GM19035 (cell line): ENCODE data around the gene TBC1D26.
"Not testable (repeated sequence)": the region's sequence is repeated elsewhere in the genome, so short reads cannot be mapped to it uniquely, and the experiment has no call there.

Source experiments
- ATAC-seq: cut with Tn5 transposase; IDR thresholded peaks from one replicate; pipeline ENCODE4 v1.9.1; 2021; ENCODE audit not compliant: unreplicated experiment

The TBC1D26 gene

DNA sequence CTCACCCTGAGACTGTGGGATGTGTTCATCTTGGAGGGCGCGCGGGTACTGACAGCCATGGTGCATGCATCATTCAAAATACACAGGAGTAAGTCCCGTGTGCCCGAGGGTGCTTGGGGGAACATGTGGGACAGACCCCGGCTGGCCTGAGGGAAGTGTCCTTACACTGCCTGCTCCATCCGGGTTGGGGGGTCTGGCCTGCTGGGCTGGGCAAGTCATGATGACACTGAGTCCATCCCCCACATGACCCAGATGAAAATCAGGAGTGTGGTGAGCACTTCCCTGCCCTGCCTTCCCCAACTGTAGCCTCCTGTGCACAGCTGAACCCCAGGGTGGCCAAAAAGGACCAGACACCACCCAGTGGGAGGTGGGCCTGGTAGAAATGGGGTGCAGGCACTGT lies 10.8 kb downstream of the TBC1D26 start:
- ATAC-seq: no peak

- no peak for ATAC-seq
Observed at GRCh38 chr17:15744074-15744676, 12.1 kb downstream of the TBC1D26 start.

GRCh38 chr17:15744885-15745284 lies 12.8 kb downstream of the TBC1D26 start:
- ATAC-seq: no peak

- ATAC-seq: not testable (repeated sequence)
Observed at GRCh38 chr17:15749403-15749802, 17.3 kb downstream of the TBC1D26 start.

DNA sequence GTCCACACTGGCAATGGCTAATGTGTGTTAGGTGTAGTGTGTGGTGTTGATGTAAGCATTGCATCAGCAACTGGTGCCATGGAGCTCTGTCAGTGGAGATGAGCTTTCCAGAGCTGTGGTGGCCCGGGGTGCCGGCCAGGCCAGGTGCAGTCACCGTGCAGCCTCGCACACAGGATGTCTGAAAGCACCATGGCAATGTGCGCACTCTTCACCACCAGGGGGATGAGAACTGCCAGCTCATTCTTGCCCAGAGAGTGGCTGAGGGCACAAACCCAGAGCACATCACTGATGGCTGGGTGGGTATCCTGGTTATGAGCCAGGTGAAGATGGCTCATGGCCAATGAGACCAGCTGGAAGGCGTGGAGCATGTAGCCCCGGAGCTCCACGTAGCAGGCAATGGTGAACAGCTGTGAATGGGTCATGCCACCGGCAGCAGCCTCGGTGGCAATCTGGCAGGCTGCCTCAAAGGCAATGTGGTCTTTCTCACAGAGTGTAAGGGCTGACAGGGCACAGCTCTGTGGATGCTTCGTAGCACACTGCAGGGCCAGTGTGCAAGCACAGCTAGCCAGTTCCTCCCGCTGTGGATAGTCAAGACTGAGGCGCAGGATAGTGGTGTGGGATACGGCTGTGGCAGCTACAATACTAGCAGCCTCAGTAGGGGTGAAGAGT lies 36.9 kb downstream of the TBC1D26 start:
- not testable (repeated sequence) for ATAC-seq

DNA sequence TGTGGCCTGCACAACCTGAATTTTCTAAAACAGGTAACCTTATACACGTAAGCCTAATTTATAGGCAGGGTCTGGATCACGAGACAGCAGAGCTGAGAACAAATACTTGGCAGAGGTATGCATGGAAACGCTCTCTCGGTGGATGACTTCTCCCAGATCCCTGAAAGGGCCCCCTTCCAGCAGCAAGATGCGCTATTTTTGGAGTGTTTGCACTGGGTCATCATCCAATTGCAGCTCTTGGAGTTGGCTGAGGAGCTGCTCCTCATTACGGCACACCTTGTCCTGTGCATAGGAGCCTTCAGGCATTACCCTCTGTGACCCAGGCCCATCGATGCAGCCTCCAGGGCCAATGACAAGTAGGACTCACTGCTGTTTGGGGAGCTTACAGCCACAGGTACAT lies 38.6 kb downstream of the TBC1D26 start:
- not testable (repeated sequence) for ATAC-seq

- ATAC-seq: no peak
Observed at GRCh38 chr17:15776871-15777270, 44.8 kb downstream of the TBC1D26 start.

GRCh38 chr17:15777297-15777696 lies 45.2 kb downstream of the TBC1D26 start:
- no peak for ATAC-seq

DNA sequence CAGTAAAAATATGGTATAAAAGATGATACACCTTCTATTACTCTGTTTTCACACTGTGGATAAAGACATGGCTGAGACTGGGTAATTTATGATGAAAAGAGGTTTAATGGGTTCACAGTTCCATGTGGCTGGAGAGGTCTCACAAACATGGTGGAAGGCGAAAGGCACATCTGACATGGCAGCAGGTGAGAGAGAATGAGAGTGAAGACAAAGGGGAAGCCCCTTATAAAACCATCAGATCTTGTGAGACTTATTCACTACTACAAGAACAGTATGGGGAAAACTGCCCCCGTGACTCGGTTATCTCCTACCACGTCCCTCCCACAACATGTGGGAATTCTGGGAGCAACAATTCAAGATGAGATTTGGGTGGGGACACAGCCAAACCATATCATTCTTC lies 45.6 kb downstream of the TBC1D26 start:
- ATAC-seq: no peak

GRCh38 chr17:15779119-15779518 lies 47.0 kb downstream of the TBC1D26 start:
- ATAC-seq: no peak

GRCh38 chr17:15780188-15780587 lies 48.1 kb downstream of the TBC1D26 start:
- no peak for ATAC-seq

- no peak for ATAC-seq
Observed at GRCh38 chr17:15782866-15783265, 50.8 kb downstream of the TBC1D26 start.

GRCh38 chr17:15783461-15783860 lies 51.4 kb downstream of the TBC1D26 start:
- ATAC-seq: no peak

GRCh38 chr17:15784351-15784750 lies 52.3 kb downstream of the TBC1D26 start:
- not testable (repeated sequence) for ATAC-seq

DNA sequence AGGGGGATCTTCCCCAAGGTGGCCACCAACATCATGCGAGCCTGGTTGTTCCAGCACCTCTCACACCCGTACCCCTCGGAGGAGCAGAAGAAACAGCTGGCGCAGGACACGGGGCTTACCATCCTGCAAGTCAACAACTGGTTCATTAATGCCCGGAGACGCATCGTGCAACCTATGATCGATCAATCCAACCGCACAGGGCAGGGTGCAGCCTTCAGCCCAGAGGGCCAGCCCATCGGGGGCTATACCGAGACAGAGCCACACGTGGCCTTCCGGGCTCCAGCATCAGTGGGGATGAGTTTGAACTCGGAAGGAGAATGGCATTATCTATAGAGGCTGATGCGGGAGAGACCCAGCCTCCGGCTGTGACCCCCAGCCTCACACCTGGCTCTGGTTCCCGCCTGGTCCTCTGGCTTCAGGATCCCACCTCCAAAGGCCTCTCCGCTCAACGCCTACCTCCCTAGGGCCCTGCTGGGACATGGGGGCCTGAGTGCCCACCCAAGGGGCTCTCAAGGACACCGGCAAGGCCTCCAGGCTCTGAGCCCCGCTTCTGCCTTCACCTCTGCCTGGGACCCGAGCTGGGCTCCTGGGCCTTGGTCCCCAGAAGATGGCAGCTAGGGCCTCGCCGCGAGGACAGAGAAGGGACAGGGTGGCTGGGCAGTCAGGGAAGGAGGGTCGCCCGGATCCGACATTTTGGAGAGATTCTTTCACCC lies 55.4 kb downstream of the TBC1D26 start:
- not testable (repeated sequence) for ATAC-seq

- not testable (repeated sequence) for ATAC-seq
Observed at GRCh38 chr17:15788365-15788764, 56.3 kb downstream of the TBC1D26 start.
